HepG2 (cell line): ENCODE data around the gene UTS2R. TPM values are rescaled to one million over a fixed set of nuclear protein-coding genes. Genes with fewer than 3 reads are reported as not detected.

Source experiments
- ATAD3A ChIP-seq: sonication (generic); formaldehyde crosslinking; IDR thresholded peaks from 2 replicates; pipeline ENCODE4 v1.4.0; 2020; ENCODE audit warnings: missing genetic modification reagents
- CAMTA2 ChIP-seq: sonication (generic); formaldehyde crosslinking; IDR thresholded peaks from 2 replicates; pipeline ENCODE4 v1.4.0; 2020; ENCODE audit warnings: mild to moderate bottlenecking, missing genetic modification reagents, borderline replicate concordance
- ELF3 ChIP-seq: IDR thresholded peaks from 2 replicates; pipeline ENCODE4 v1.6.1; 2016; ENCODE audit warnings: missing genetic modification reagents, missing compliant biosample characterization
- FOXM1 ChIP-seq: sonication (generic); formaldehyde crosslinking; IDR thresholded peaks from 2 replicates; pipeline ENCODE4 v1.5.0; 2020; ENCODE audit warnings: missing genetic modification reagents
- HDAC1 ChIP-seq: sonication (generic); formaldehyde crosslinking; IDR thresholded peaks from 2 replicates; pipeline ENCODE4 v1.5.1; 2020; ENCODE audit warnings: mild to moderate bottlenecking, missing genetic modification reagents
- IKZF1 ChIP-seq: fragments of 450-650 bp; IDR thresholded peaks from 2 replicates; pipeline ENCODE4 v1.7.1; 2016
- MIER2 ChIP-seq: IDR thresholded peaks from 2 replicates; pipeline ENCODE4 v1.6.1; 2016; ENCODE audit warnings: missing biosample characterization, missing genetic modification reagents
- MTF1 ChIP-seq: sonication (generic); formaldehyde crosslinking; IDR thresholded peaks from 2 replicates; pipeline ENCODE4 v1.5.0; 2020; ENCODE audit warnings: missing genetic modification reagents
- NR3C1 ChIP-seq: sonication (generic); formaldehyde crosslinking; IDR thresholded peaks from 2 replicates; pipeline ENCODE4 v1.4.0; 2020; ENCODE audit warnings: missing genetic modification reagents
- RARA ChIP-seq: IDR thresholded peaks from 2 replicates; pipeline ENCODE4 v1.6.1; 2016; ENCODE audit warnings: missing genetic modification reagents, missing compliant biosample characterization
- RERE ChIP-seq: IDR thresholded peaks from 2 replicates; pipeline ENCODE4 v1.6.1; 2016; ENCODE audit warnings: low read depth, missing genetic modification reagents, missing compliant biosample characterization
- SMYD3 ChIP-seq: sonication (generic); formaldehyde crosslinking; IDR thresholded peaks from 2 replicates; pipeline ENCODE4 v1.8.1; 2023; ENCODE audit warnings: mild to moderate bottlenecking, missing genetic modification reagents
- SP4 ChIP-seq: sonication (generic); formaldehyde crosslinking; IDR thresholded peaks from 2 replicates; pipeline ENCODE4 v1.8.1; 2023; ENCODE audit warnings: mild to moderate bottlenecking, missing genetic modification reagents
- THAP7 ChIP-seq: sonication (generic); formaldehyde crosslinking; IDR thresholded peaks from 2 replicates; pipeline ENCODE4 v1.8.1; 2023; ENCODE audit warnings: mild to moderate bottlenecking, missing genetic modification reagents
- YEATS2 ChIP-seq: sonication (generic); formaldehyde crosslinking; IDR thresholded peaks from 2 replicates; pipeline ENCODE4 v1.4.0; 2020; ENCODE audit warnings: missing genetic modification reagents, borderline replicate concordance
- ZHX1 ChIP-seq: sonication (generic); formaldehyde crosslinking; IDR thresholded peaks from 2 replicates; pipeline ENCODE4 v1.8.1; 2022; ENCODE audit warnings: low read depth, mild to moderate bottlenecking, missing genetic modification reagents
- ZMYM4 ChIP-seq: sonication (generic); formaldehyde crosslinking; IDR thresholded peaks from 2 replicates; pipeline ENCODE4 v1.8.1; 2023; ENCODE audit warnings: mild to moderate bottlenecking, missing genetic modification reagents
- ZNF232 ChIP-seq: sonication (generic); formaldehyde crosslinking; IDR thresholded peaks from 2 replicates; pipeline ENCODE4 v1.4.0; 2020; ENCODE audit warnings: missing genetic modification reagents, borderline replicate concordance
- ZNF558 ChIP-seq: sonication (generic); formaldehyde crosslinking; IDR thresholded peaks from 2 replicates; pipeline ENCODE4 v1.9.0; 2022; ENCODE audit warnings: mild to moderate bottlenecking, missing genetic modification reagents, borderline replicate concordance
- ZNF766 ChIP-seq: sonication (generic); formaldehyde crosslinking; IDR thresholded peaks from 2 replicates; pipeline ENCODE4 v1.5.0; 2020; ENCODE audit warnings: missing genetic modification reagents, borderline replicate concordance
- ZNF773 ChIP-seq: sonication (generic); formaldehyde crosslinking; IDR thresholded peaks from 2 replicates; pipeline ENCODE4 v1.4.0; 2020; ENCODE audit warnings: missing genetic modification reagents, borderline replicate concordance
- ZSCAN30 ChIP-seq: sonication (generic); formaldehyde crosslinking; IDR thresholded peaks from 2 replicates; pipeline ENCODE4 v1.5.0; 2020; ENCODE audit warnings: mild to moderate bottlenecking, missing genetic modification reagents
- polyA plus RNA-seq, 8 experiments: library from polyadenylated mRNA; depleted of rRNA in 3 of 8; stranded (reverse) in 7 of 8; unstranded in 1 of 8; fragments of >200 nt; fragmentation: Illumina TruSeq in 4 of 8; extraction: Trizol in 4 of 8; gene quantifications; 2 replicates each; pipeline versions ENCODE4 v1.2.1 to v1.2.3, GENCODE V29; 2011 to 2016; ENCODE audit warnings: low read depth in 4 of 8, missing spikeins in 1 of 8, mixed read lengths in 1 of 8; ENCODE audit not compliant: insufficient read depth in 1 of 8
- total RNA-seq, 5 experiments: library from RNA; depleted of rRNA; stranded (reverse); fragments of >200 nt; fragmentation: Illumina TruSeq; extraction: Trizol; gene quantifications; 2 replicates each; pipeline ENCODE4 v1.2.3, GENCODE V29; 2016; ENCODE audit warnings: low read depth in 1 of 5

The UTS2R gene
- total and polyA plus RNA-seq, 2 of the 13 experiments (the other 11 are each of a cell fraction or from before 2014, with no cell fraction given), result 0.13 to 0.15 TPM

- TF ChIP-seq RERE (CRISPR knock-in tag) (no peak), ZSCAN30 (CRISPR knock-in tag) (0 out of 2 replicates have a peak, but pooled peaks have one; percentile 32), ZHX1 (CRISPR knock-in tag) (0 out of 2 replicates have a peak, but pooled peaks have one; percentile 78), ZNF558 (CRISPR knock-in tag) (no peak), YEATS2 (peak; percentile 49; the same call in 1 of the 2 replicates), IKZF1 (no peak), RARA (peak; percentile 45; the same call in 1 of the 2 replicates), MIER2 (CRISPR knock-in tag) (peak; percentile 77; the same call in 1 of the 2 replicates), CAMTA2 (peak; percentile 88; the same call in 1 of the 2 replicates), MTF1 (CRISPR knock-in tag) (peak; percentile 91; the same call in 1 of the 2 replicates), ZMYM4 (CRISPR knock-in tag) (peak; percentile 82), NR3C1 (CRISPR knock-in tag) (no peak), ELF3 (CRISPR knock-in tag) (peak; percentile 80), ATAD3A (CRISPR knock-in tag) (no peak), ZNF766 (CRISPR knock-in tag) (peak; percentile 96; the same call in 1 of the 2 replicates), HDAC1 (CRISPR knock-in tag) (peak; percentile 76), ZNF232 (CRISPR knock-in tag) (peak; percentile 98), FOXM1 (CRISPR knock-in tag) (peak; percentile 56; the same call in 1 of the 2 replicates), SP4 (CRISPR knock-in tag) (peak; percentile 76), SMYD3 (CRISPR knock-in tag) (no peak), THAP7 (CRISPR knock-in tag) (peak; percentile 86; the same call in 1 of the 2 replicates), ZNF773 (CRISPR knock-in tag) (peak; percentile 92; the same call in 1 of the 2 replicates)
Measured at GRCh38 chr17:82370471-82371332, 863 bp upstream of the UTS2R start (continued).
